CD14-positive monocyte (primary cell): Measurements from ENCODE around the gene M6PR. TPM values are rescaled to one million over a fixed set of nuclear protein-coding genes. Genes with fewer than 3 reads are reported as not detected.
"Not testable (repeated sequence)": the region's sequence is repeated elsewhere in the genome, so short reads cannot be mapped to it uniquely, and the experiment has no call there.

ENCODE experiments used
- DNase-seq, 3 donors: peaks; one replicate each; pipeline ENCODE4 v3.0.0-alpha.2; 2011 to 2022
- H2AFZ ChIP-seq: 2 replicates; pipeline ENCODE4 v1.6.0; 2012; ENCODE audit warnings: mild to moderate bottlenecking, low read depth, low read length, inconsistent platforms; ENCODE audit not compliant: insufficient read depth, poor library complexity, severe bottlenecking
- H3K27ac ChIP-seq, 2 donors: 1 replicate in 1 of 2; 2 replicates in 1 of 2; pipeline ENCODE4 v1.5.1; 2012 to 2013; ENCODE audit warnings: low read length in 2 of 2, control low read depth in 1 of 2, inconsistent platforms in 1 of 2, low read depth in 1 of 2, mild to moderate bottlenecking in 1 of 2
- H3K27me3 ChIP-seq, 2 donors: one replicate each; pipeline versions ENCODE4 v1.6.0 to v1.6.1; 2011 to 2013; ENCODE audit warnings: low read length in 2 of 2; ENCODE audit not compliant: control insufficient read depth in 2 of 2, insufficient read depth in 2 of 2
- H3K36me3 ChIP-seq, 2 donors: replicated peaks in 1 of 2; 1 replicate in 1 of 2; 2 replicates in 1 of 2; pipeline versions ENCODE4 v1.5.1 to v1.6.1; 2012 to 2013; ENCODE audit warnings: low read length in 2 of 2, control low read depth in 1 of 2, inconsistent platforms in 1 of 2, mild to moderate bottlenecking in 1 of 2; ENCODE audit not compliant: insufficient read depth in 2 of 2, control insufficient read depth in 1 of 2
- H3K4me1 ChIP-seq, 2 donors: 1 replicate in 1 of 2; 2 replicates in 1 of 2; pipeline versions ENCODE4 v1.5.1 to v1.6.1; 2012 to 2013; ENCODE audit warnings: low read length in 2 of 2, control low read depth in 1 of 2, inconsistent platforms in 1 of 2, mild to moderate bottlenecking in 1 of 2, moderate library complexity in 1 of 2; ENCODE audit not compliant: insufficient read depth in 2 of 2, control insufficient read depth in 1 of 2
- H3K4me2 ChIP-seq: replicated peaks from 2 replicates; pipeline ENCODE3; 2012; ENCODE audit warnings: low read length, moderate library complexity, mild to moderate bottlenecking; ENCODE audit not compliant: poor library complexity, severe bottlenecking; ENCODE audit errors: extremely low read depth
- H3K4me3 ChIP-seq, 3 experiments: fragments of 200-600 bp in 1 of 3; sonication (generic) in 1 of 3; replicated peaks in 1 of 3; 1 replicate in 2 of 3; 2 replicates in 1 of 3; pipeline ENCODE4 v1.5.1; 2011 to 2013; ENCODE audit warnings: low read length in 3 of 3, mild to moderate bottlenecking in 3 of 3, control low read depth in 2 of 3, low read depth in 2 of 3, inconsistent platforms in 1 of 3, moderate library complexity in 1 of 3
- H3K79me2 ChIP-seq: 2 replicates; pipeline ENCODE4 v1.6.0; 2012; ENCODE audit warnings: mild to moderate bottlenecking, control low read depth, inconsistent platforms, low read length, moderate library complexity; ENCODE audit not compliant: insufficient read depth
- H3K9ac ChIP-seq: 2 replicates; pipeline ENCODE4 v1.6.0; 2017; ENCODE audit warnings: low read length, mild to moderate bottlenecking; ENCODE audit not compliant: insufficient read depth, poor library complexity, severe bottlenecking
- H3K9me3 ChIP-seq, 2 donors: replicated peaks in 1 of 2; 1 replicate in 1 of 2; 2 replicates in 1 of 2; pipeline versions ENCODE4 v1.5.1 to v1.6.1; 2012 to 2013; ENCODE audit warnings: low read length in 2 of 2, control low read depth in 1 of 2; ENCODE audit not compliant: control insufficient read depth in 1 of 2, insufficient read depth in 1 of 2
- H4K20me1 ChIP-seq: 2 replicates; pipeline ENCODE4 v1.6.0; 2012; ENCODE audit warnings: mild to moderate bottlenecking, low read length, control low read depth, moderate library complexity; ENCODE audit not compliant: insufficient read depth
- H3K27ac Mint-ChIP-seq, 7 donors: one replicate each; pipeline ENCODE4 v1.8.0; 2020; ENCODE audit warnings: mild to moderate bottlenecking in 7 of 7, mixed read lengths in 7 of 7, moderate library complexity in 6 of 7, inconsistent platforms in 2 of 7
- H3K27me3 Mint-ChIP-seq, 3 donors: one replicate each; pipeline ENCODE4 v1.8.0; 2021 to 2022; ENCODE audit warnings: low read depth in 3 of 3, mild to moderate bottlenecking in 3 of 3, mixed read lengths in 3 of 3, moderate library complexity in 3 of 3, inconsistent platforms in 1 of 3
- H3K36me3 Mint-ChIP-seq, 2 donors: one replicate each; pipeline ENCODE4 v1.8.0; 2020; ENCODE audit warnings: mixed read lengths in 2 of 2, inconsistent platforms in 1 of 2, mild to moderate bottlenecking in 1 of 2
- H3K4me1 Mint-ChIP-seq: one replicate; pipeline ENCODE4 v1.8.0; 2020; ENCODE audit warnings: mild to moderate bottlenecking, mixed read lengths
- H3K4me3 Mint-ChIP-seq, 2 donors: one replicate each; pipeline ENCODE4 v1.8.0; 2020; ENCODE audit warnings: mild to moderate bottlenecking in 2 of 2, mixed read lengths in 2 of 2, moderate library complexity in 1 of 2
- H3K9me3 Mint-ChIP-seq, 7 donors: one replicate each; pipeline ENCODE4 v1.8.0; 2020 to 2022; ENCODE audit warnings: mixed read lengths in 7 of 7, mild to moderate bottlenecking in 6 of 7, moderate library complexity in 6 of 7, inconsistent platforms in 2 of 7
- WGBS: methylation state at CpG from one replicate; pipeline ENCODE4 v1.1.5; 2013; ENCODE audit warnings: missing lambda C conversion rate; ENCODE audit not compliant: insufficient coverage; 5-methylcytosine and 5-hydroxymethylcytosine counted together
- intact Hi-C, 2 donors: fragments of 100-400 bp; cut with micrococcal nuclease; formaldehyde crosslinking; loops; one replicate each; pipeline versions ENCODE4 v1.15.0 to v1.15.1; 2023
- polyA plus RNA-seq, 3 donors: library from polyadenylated mRNA; depleted of rRNA in 1 of 3; unstranded in 2 of 3; stranded (reverse) in 1 of 3; fragments of 300-500 nt in 2 of 3; fragments of >200 nt in 1 of 3; fragmentation: Illumina TruSeq in 2 of 3; gene quantifications; 1 replicate in 2 of 3; 2 replicates in 1 of 3; pipeline ENCODE4 v1.2.3, GENCODE V29; 2012 to 2021
- TF ChIP-seq, protein P1 (sequence below): fragments of 200-600 bp; IDR thresholded peaks from one replicate; pipeline ENCODE4 v1.8.0; 2022; ENCODE audit warnings: antibody characterized with exemption, mild to moderate bottlenecking

The M6PR gene
- polyA plus RNA-seq, 3 donors = 158 to 285 (median 268) TPM

DNA sequence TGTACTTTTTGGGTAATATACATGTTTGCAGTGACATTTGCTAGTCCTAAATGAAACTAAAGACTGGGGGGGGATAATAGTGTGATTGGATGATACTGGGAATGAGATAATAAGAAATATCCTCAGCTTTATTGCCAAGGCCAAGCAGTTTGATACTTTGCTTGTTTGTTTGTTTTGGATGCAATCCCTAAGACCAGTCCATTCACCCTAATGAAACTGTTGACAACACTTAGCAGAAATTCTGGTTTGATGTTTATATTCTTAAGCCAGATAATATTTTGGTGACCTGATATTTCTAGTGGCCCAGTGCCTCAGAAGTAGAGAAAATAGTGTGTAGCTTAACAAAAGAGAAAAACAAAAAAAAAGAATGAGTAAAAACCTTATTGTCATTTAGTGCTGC lies 33.3 kb downstream of the M6PR start:
- H3K9me3 ChIP-seq = no peaks in the 10 kb centered on the region
- peaks cover 0 to 5% of the 10 kb centered on the region in 2 donors for H3K27me3 ChIP-seq
- no peak for DNase-seq
- H3K9me3 Mint-ChIP-seq = no peaks in the 10 kb centered on the region
- TF ChIP-seq, protein P1, sequence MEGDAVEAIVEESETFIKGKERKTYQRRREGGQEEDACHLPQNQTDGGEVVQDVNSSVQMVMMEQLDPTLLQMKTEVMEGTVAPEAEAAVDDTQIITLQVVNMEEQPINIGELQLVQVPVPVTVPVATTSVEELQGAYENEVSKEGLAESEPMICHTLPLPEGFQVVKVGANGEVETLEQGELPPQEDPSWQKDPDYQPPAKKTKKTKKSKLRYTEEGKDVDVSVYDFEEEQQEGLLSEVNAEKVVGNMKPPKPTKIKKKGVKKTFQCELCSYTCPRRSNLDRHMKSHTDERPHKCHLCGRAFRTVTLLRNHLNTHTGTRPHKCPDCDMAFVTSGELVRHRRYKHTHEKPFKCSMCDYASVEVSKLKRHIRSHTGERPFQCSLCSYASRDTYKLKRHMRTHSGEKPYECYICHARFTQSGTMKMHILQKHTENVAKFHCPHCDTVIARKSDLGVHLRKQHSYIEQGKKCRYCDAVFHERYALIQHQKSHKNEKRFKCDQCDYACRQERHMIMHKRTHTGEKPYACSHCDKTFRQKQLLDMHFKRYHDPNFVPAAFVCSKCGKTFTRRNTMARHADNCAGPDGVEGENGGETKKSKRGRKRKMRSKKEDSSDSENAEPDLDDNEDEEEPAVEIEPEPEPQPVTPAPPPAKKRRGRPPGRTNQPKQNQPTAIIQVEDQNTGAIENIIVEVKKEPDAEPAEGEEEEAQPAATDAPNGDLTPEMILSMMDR = no peak
- H3K27me3 Mint-ChIP-seq = peaks cover 0 to 2% (median 2%) of the 10 kb centered on the region in 3 donors
- no peak overlapping the region for H3K27ac Mint-ChIP-seq
- H3K27ac ChIP-seq = no peak overlapping the region
- H3K4me2 ChIP-seq = no peak overlapping the region
- no peak overlapping the region for H2AFZ ChIP-seq
- no peak overlapping the region for H3K4me3 ChIP-seq
- intact Hi-C loops = no loop called here
- H3K4me1 ChIP-seq = peaks cover 12 to 19% of the 10 kb centered on the region in 2 donors
- peaks cover 8% of the 10 kb centered on the region for H3K4me1 Mint-ChIP-seq
- no peaks in the 10 kb centered on the region for H3K79me2 ChIP-seq
- no peak overlapping the region for H3K4me3 Mint-ChIP-seq
- H3K36me3 ChIP-seq = no peaks in the 10 kb centered on the region
- no peak overlapping the region for H3K9ac ChIP-seq
- H4K20me1 ChIP-seq = no peaks in the 10 kb centered on the region
- no peaks in the 10 kb centered on the region for H3K36me3 Mint-ChIP-seq

DNA sequence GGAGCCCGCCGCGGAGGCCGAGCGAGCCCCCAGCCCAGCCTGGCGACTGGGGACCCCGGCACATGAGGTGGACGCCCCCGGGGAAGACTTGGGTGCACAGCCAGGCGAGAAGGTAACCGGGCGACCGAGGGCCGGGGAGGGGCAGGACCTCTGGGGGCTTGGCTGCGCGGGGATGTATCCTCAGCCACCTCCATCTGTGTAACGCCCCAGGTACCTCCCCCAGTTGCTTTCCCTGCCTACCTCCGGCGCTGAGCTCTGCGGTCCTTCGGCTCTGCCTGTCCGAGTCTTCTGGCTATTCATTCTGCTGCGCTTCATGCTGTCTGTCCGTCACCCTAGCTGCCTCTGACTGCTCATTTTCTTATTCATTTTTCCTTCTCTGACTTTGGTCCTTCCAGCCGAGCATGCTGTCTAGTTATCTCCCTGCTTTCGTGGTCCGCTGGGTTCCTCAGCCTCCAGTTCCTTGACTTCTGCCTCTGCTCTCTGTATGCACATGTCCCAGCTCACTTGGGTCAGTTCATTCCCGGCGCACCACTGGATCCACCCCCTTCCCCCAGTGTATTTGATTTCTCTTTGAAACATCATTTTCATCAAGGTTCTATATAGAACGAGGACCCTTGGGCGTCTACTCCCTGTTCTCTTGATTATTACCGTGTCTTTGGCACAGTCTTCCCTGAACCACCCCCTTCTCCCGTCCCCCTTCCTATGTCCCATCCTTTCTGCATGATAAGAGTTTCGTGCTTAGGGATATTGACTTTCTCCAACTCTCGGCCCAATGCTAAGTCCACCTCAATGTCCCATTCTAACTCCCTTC lies 34.5 kb downstream of the M6PR start:
- Histone ChIP-seq H3K4me2 (peak overlapping the region; percentile 87), H3K27ac (no peak overlapping the region), H4K20me1 (no peaks in the 10 kb centered on the region), H3K79me2 (no peaks in the 10 kb centered on the region), H3K9me3 (no peaks in the 10 kb centered on the region), H3K9ac (peak overlapping the region; percentile 44), H3K4me3 (peak overlapping the region; percentile 66 to 85 (median 84)), H3K36me3 (no peaks in the 10 kb centered on the region), H2AFZ (peak overlapping the region; percentile 86), H3K27me3 (peaks cover 0 to 5% of the 10 kb centered on the region in 2 donors), H3K4me1 (peaks cover 12 to 19% of the 10 kb centered on the region in 2 donors)
- peaks cover 8% of the 10 kb centered on the region for H3K4me1 Mint-ChIP-seq
- no peaks in the 10 kb centered on the region for H3K9me3 Mint-ChIP-seq
- H3K27ac Mint-ChIP-seq = no peak overlapping the region
- no peak overlapping the region for H3K4me3 Mint-ChIP-seq
- H3K27me3 Mint-ChIP-seq = peaks cover 0 to 2% (median 2%) of the 10 kb centered on the region in 3 donors
- TF ChIP-seq, protein P1 = no peak
- intact Hi-C loops = no loop called here
- WGBS = 2% methylated on average over 21 of the region's 35 CpGs
- DNase-seq = peak; percentile 8 to 22 (median 13)
- no peaks in the 10 kb centered on the region for H3K36me3 Mint-ChIP-seq

DNA sequence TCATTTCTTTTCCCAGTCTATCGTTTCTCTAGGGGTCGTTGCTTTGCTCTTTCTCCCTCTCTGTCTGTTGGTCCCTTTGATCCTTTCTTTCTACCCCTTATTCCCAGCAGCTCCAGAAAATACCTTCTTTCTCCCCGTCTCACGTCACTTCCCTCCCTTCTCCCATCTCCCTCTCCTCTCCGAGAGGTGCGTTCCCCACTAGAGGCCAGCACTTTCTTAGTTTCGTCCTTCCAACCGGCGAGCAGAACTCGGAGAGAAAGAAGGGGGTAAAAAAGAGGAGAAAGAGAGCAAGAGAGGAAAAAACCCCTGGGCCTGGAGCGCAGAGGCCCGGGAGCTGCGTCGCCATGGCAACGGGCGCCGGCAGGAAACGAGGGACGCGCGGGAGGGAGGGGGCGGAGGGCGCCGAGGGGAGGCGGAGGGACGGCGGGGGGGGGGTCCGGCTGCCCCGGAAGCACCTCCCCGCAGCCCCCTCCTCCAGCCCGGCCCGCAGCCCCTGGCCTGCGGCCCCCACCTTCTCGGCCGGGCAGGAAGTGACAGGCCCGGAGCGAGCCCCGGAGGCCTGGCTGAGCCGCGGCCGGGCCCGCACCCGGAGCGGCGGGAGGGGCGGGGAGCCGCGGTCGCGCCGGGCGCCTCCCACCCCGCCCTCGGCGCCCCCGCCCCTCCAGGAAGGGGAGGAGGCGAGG lies 35.3 kb downstream of the M6PR start, which contains the start of gene PHC1:
Gene PHC1 (plus strand): TSS at position 477 of the 683 bp plus-strand sequence. CDS start 3,169 bp downstream, outside the sequence.
- H3K4me3 ChIP-seq = peak within 1 kb of the TSS; percentile 66 to 85 (median 84)
- H3K27me3 ChIP-seq, H3K36me3 ChIP-seq, H3K36me3 Mint-ChIP-seq, H3K79me2 ChIP-seq, H3K4me1 Mint-ChIP-seq, H3K27me3 Mint-ChIP-seq, H3K9me3 ChIP-seq, H4K20me1 ChIP-seq, intact Hi-C loops, H3K27ac ChIP-seq, H3K9me3 Mint-ChIP-seq: not testable (repeated sequence)
- peak within 1 kb of the TSS in 6 of 7 donors; percentile 77 to 93 (median 85) for H3K27ac Mint-ChIP-seq
- H3K4me3 Mint-ChIP-seq = peak within 1 kb of the TSS; percentile 95 to 96
- H3K9ac ChIP-seq = peak within 1 kb of the TSS; percentile 53
- peak within 1 kb of the TSS; percentile 87 for H3K4me2 ChIP-seq
- DNase-seq = peak; percentile 41 to 66 (median 50)
- WGBS = 0% methylated on average over 6 of the region's 57 CpGs
- H3K4me1 ChIP-seq = peaks cover 12 to 19% of the 10 kb centered on the region in 2 donors
- H2AFZ ChIP-seq = peak within 1 kb of the TSS; percentile 86
